Ectodermal cell (in vitro differentiated cells): ENCODE data around the gene CR1L.
"Not testable (repeated sequence)": the region's sequence is repeated elsewhere in the genome, so short reads cannot be mapped to it uniquely, and the experiment has no call there.

Experiments
- H3K27ac ChIP-seq: 2 replicates; pipeline ENCODE4 v1.7.0; 2013; ENCODE audit warnings: mild to moderate bottlenecking, low read depth, low read length; ENCODE audit not compliant: insufficient read depth, poor library complexity, severe bottlenecking
- H3K27me3 ChIP-seq: 2 replicates; pipeline ENCODE4 v1.7.0; 2013; ENCODE audit warnings: mild to moderate bottlenecking, low read length; ENCODE audit not compliant: insufficient read depth, control insufficient read depth, poor library complexity, severe bottlenecking
- H3K36me3 ChIP-seq: one replicate; pipeline ENCODE4 v1.7.0; 2013; ENCODE audit warnings: low read length; ENCODE audit not compliant: control insufficient read depth, insufficient read depth
- H3K4me1 ChIP-seq: one replicate; pipeline ENCODE4 v1.7.0; 2013; ENCODE audit warnings: low read length; ENCODE audit not compliant: control insufficient read depth, insufficient read depth
- H3K4me3 ChIP-seq: 2 replicates; pipeline ENCODE4 v1.7.0; 2013; ENCODE audit warnings: low read depth, low read length, control low read depth; ENCODE audit not compliant: insufficient read depth
- H3K9me3 ChIP-seq: 2 replicates; pipeline ENCODE4 v1.7.0; 2013; ENCODE audit warnings: mild to moderate bottlenecking, low read length, moderate library complexity; ENCODE audit not compliant: control insufficient read depth
- WGBS, 2 experiments: methylation state at CpG; one replicate each; pipeline ENCODE4 v1.1.7; 2013; ENCODE audit warnings: missing lambda C conversion rate in 2 of 2; 5-methylcytosine and 5-hydroxymethylcytosine counted together

CR1L gene

GRCh38 chr1:207703712-207704111 is 58.8 kb downstream of the CR1L start:
- H3K27ac ChIP-seq, result no peak overlapping the region
- H3K9me3 ChIP-seq, result no peaks in the 10 kb centered on the region
- no peaks in the 10 kb centered on the region for H3K36me3 ChIP-seq
- H3K4me1 ChIP-seq, result no peaks in the 10 kb centered on the region
- no peak overlapping the region for H3K4me3 ChIP-seq
- WGBS, 2 experiments, result 92 to 96% methylated on average over 5 of the region's 5 CpGs
- no peaks in the 10 kb centered on the region for H3K27me3 ChIP-seq

DNA sequence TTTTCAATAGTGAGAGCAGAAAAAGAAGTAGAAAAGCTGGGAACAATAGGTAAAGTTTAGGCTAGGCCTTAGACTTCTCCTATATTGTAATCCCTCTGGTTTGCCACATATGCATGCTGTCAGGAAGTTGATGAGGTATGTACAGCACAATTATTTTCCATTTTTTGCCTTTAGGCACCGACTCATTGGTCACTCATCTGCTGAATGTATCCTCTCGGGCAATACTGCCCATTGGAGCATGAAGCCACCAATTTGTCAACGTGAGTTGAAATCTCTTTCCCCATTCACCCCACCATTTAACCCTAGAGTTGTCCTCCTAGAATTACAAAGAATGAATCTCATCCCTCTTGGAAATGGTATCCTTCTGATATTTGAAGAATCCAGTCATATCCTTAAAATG is 63.1 kb downstream of the CR1L start:
- H3K9me3 ChIP-seq, H3K27ac ChIP-seq, H3K4me1 ChIP-seq, H3K27me3 ChIP-seq, H3K36me3 ChIP-seq, H3K4me3 ChIP-seq: not testable (repeated sequence)
- WGBS, 2 experiments, result 81 to 89% methylated on average over 3 of the region's 3 CpGs

DNA sequence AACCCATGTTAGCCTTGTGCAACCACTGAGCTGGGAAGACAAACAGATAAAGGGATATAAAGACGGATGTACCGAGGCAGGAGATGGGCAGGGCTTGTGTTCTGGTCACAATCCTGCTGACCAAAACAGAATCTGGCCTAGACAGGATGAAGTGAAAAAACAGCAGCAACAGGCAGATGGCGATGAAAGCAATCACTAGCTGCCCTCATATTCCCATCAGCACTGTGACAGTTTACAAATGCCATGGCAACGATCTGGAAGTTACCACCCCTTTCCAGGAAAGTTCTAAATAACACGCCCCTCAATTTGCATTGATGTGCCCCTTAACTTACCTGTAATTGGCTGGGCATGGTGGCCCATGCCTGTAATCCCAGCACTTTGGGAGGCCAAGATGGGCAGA is 66.4 kb downstream of the CR1L start:
- no peaks in the 10 kb centered on the region for H3K27me3 ChIP-seq
- H3K27ac ChIP-seq, result no peak overlapping the region
- H3K4me3 ChIP-seq, result no peak overlapping the region
- no peaks in the 10 kb centered on the region for H3K9me3 ChIP-seq
- no peaks in the 10 kb centered on the region for H3K4me1 ChIP-seq
- 88 to 89% methylated on average over 5 of the region's 5 CpGs for whole genome bisulfite sequencing, 2 experiments
- no peaks in the 10 kb centered on the region for H3K36me3 ChIP-seq

DNA sequence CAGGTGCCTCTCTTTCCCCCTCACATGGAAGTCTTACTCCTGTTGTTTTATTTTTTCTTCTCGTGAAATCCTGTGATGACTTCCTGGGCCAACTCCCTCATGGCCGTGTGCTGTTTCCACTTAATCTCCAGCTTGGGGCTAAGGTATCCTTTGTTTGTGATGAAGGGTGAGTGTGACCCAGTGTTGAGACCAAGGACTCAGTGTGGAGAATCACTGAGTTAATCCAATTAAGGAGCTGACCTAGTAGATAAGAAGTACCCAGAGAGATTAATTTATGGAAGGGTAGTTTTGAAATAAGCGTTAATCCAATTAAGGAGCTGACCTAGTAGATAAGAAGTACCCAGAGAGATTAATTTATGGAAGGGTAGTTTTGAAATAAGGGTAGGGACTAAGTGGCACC is 67.8 kb downstream of the CR1L start:
- not testable (repeated sequence) for H3K4me3 ChIP-seq, H3K9me3 ChIP-seq, H3K4me1 ChIP-seq, H3K27ac ChIP-seq, H3K36me3 ChIP-seq, H3K27me3 ChIP-seq
- 60 to 65% methylated on average over 3 of the region's 3 CpGs for WGBS, 2 experiments

DNA sequence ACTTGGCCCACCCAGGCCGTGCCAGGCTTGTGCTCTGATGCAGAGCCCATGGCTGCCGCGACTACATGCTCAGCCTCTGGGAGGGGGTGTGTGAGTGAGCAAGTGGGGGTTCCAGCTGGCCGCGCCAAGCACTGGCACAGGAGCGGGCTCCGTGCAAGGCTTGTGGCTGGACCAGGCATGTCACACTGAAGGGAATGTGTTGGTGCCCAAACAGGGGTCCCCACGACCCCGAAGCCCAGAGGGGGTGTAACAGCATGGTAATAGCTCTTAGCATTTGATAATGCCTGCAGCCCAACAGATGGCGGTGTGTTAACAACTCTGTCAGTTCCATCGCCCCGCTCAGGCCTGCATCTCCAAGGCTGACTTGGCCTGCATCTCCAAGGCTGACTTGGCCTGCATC is 68.6 kb downstream of the CR1L start:
- no peaks in the 10 kb centered on the region for H3K36me3 ChIP-seq
- WGBS, 2 experiments, result 88% methylated on average over 12 of the region's 12 CpGs
- no peak overlapping the region for H3K4me3 ChIP-seq
- H3K27ac ChIP-seq, result no peak overlapping the region
- H3K4me1 ChIP-seq, result no peaks in the 10 kb centered on the region
- no peaks in the 10 kb centered on the region for H3K27me3 ChIP-seq
- H3K9me3 ChIP-seq, result no peaks in the 10 kb centered on the region

DNA sequence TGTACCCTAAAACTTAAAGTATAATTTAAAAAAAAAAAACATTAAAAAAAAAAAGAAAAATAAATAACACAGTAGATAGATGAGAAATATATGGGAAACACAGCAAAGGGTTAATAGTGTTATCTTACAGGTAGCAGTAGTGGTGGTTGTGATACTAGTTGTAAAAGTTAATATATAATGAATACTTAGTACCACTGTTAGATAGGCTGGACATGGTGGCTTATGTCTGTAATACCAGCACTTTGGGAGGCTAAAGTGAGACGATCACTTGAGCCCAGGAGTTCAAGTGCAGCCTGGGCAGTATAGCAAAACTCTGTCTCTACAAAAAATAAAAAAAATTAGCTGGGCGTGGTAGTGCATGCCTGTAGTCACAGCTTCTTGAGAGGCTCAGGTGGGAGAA is 74.3 kb downstream of the CR1L start:
- Histone ChIP-seq H3K27me3 (no peaks in the 10 kb centered on the region), H3K4me1 (no peaks in the 10 kb centered on the region), H3K27ac (no peak overlapping the region), H3K4me3 (no peak overlapping the region), H3K36me3 (no peaks in the 10 kb centered on the region), H3K9me3 (no peaks in the 10 kb centered on the region)
- whole genome bisulfite sequencing, 2 experiments, result 91 to 93% methylated on average over 2 of the region's 2 CpGs

DNA sequence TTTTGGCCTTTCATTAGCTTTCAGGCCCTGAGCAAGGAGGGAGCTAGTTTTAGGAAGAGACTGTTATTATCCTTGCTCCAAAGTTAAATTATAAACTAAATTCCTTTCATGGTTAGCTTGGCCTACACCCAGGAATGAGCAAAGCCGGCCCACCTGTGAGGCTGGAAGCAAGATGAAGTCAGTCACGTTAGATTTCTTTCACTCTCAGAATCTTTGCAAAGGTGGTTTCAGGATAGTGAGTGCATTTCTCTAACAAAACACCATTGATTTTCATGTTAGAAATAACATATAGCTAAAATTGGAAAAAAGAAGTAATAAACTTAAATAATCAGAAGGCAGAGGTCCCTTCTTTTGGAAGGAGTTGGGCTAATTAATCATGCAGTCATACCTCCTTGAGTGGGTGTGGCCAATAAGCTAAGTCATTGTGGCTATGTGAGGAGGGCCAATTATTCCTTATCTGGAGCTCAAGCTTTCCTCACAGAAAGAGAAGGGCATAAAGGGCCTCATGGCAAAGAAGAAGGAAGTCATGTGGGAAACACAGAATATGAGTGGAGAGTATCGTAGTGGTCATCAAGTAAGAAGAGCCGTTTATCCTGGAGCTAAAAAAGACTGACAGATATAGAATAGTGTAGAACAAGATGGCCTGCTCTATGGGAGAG is 83.4 kb downstream of the CR1L start:
- 95% methylated on average over 4 of the region's 4 CpGs for WGBS, 2 experiments
- not testable (repeated sequence) for H3K27me3 ChIP-seq, H3K4me3 ChIP-seq, H3K4me1 ChIP-seq, H3K36me3 ChIP-seq, H3K27ac ChIP-seq, H3K9me3 ChIP-seq

- H3K27ac ChIP-seq, H3K4me1 ChIP-seq, H3K27me3 ChIP-seq, H3K9me3 ChIP-seq, H3K4me3 ChIP-seq, H3K36me3 ChIP-seq: not testable (repeated sequence)
- WGBS, 2 experiments, result 95% methylated on average over 8 of the region's 8 CpGs
Observed at GRCh38 chr1:207737503-207738157, 92.7 kb downstream of the CR1L start.

DNA sequence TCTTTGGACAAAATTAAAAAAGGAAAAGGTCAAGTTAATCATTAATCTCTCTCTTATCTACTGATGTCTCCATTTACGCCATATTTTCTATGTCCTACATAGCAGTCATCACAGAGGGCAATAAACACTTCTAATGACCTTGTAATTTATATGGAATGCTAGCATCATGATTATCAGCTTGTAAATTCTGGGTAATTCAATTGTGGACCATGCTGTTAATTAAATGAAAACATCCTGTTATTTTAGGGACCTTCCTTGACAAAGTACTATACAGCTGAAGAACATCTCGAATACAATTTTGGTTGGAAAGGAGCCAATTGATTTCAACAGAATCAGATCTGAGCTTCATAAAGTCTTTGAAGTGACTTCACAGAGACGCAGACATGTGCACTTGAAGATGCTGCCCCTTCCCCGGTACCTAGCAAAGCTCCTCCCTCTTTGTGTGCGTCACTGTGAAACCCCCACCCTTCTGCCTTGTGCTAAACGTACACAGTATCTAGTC is 93.3 kb downstream of the CR1L start:
- not testable (repeated sequence) for H3K4me1 ChIP-seq, H3K27me3 ChIP-seq, H3K4me3 ChIP-seq, H3K27ac ChIP-seq, H3K9me3 ChIP-seq, H3K36me3 ChIP-seq
- WGBS, 2 experiments, result 97% methylated on average over 3 to 4 of the region's 6 CpGs

GRCh38 chr1:207740207-207740606 is 95.3 kb downstream of the CR1L start:
- Histone ChIP-seq H3K4me3 (no peak overlapping the region), H3K27me3 (no peaks in the 10 kb centered on the region), H3K36me3 (no peaks in the 10 kb centered on the region), H3K9me3 (no peaks in the 10 kb centered on the region), H3K4me1 (no peaks in the 10 kb centered on the region), H3K27ac (no peak overlapping the region)
- 97 to 98% methylated on average over 1 of the region's 2 CpGs for WGBS, 2 experiments
